HG03108 (cell line): ENCODE measurements around the gene RNF128.
"Not testable (repeated sequence)": the region's sequence is repeated elsewhere in the genome, so short reads cannot be mapped to it uniquely, and the experiment has no call there.

Source experiments
- ATAC-seq: cut with Tn5 transposase; IDR thresholded peaks from one replicate; pipeline ENCODE4 v1.9.1; 2021; ENCODE audit warnings: moderate library complexity; ENCODE audit not compliant: unreplicated experiment

RNF128 gene

DNA sequence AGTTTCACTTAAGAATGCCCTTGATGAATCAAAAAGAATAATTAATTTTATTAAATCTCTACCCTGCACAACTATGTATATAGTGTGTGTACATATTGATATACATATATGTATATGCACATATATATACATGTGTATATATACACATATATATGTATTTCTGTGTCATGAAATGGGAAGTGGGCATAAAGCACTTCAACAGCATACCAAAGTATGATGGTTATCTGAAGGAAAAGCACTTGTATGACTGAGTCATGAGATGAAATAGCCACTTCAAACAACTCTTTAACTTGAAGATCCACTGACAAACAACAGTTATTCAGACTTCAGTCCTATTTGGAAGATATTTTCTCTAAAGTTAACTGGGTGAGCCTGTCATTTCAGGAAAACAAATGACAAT is 16.3 kb downstream of the RNF128 start:
- no peak for ATAC-seq

DNA sequence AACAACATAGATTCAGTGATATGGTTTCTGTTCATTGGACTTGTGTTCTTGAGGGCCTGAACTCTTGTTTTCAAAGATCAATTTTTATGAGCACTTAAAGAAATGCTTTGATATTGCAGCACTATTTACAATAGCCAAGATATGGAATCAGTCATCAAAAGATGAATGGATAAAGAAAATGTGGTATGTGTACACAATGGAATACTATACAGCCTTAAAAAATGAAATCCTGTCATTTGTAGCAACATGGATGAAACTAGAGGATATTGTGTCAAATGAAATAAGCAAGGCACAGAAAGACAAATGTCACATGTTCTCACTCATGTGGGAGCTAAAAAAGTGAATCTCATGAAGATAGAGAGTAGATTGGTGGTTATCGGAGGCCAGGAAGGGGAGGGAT is 21.9 kb downstream of the RNF128 start:
- ATAC-seq: no peak

DNA sequence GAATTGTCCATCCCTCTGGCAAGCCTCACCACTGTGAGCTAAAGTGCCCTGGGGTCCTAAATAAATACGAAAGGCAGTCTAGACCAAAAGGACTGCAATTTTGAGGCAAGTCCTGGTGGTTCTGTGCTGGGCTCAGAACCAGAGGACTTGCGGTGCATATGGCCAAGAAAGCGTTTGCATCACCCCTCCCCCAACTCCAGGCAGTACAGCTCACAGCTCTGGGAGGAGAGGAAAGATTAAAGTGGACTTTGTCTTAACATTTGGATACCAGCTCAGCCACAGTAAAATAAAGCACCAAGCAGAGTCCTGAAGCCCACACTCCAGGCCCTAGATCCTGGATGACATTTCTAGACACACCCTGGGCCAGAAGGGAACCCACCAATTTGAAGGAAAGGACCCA is 24.9 kb downstream of the RNF128 start:
- no peak for ATAC-seq

DNA sequence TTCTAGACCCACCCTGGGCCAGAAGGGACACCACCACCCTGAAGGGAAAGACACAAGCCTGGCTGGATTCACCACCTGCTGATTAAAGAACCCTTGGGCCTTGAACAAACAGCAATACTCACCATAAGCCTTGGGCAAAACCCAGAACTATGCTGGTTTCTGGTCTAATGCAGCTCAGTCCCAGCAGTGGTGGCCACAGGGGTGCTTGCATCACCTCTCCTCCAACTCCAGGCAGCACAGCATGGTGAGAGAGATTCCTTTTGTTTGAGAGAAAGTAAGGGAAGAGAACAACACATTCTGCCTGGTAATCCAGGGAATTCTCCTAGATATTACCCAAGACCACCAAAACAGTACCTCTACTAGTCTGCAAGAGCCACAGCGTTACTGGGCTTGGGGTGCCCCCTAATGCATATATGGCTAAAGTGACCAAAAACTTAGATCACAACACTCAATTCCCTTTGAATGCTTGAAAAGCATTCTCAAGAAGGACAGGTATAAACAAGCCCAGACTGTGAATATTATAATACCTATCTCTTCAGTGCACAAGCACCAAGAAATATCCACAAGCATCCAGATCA is 25.7 kb downstream of the RNF128 start:
- no peak for ATAC-seq

DNA sequence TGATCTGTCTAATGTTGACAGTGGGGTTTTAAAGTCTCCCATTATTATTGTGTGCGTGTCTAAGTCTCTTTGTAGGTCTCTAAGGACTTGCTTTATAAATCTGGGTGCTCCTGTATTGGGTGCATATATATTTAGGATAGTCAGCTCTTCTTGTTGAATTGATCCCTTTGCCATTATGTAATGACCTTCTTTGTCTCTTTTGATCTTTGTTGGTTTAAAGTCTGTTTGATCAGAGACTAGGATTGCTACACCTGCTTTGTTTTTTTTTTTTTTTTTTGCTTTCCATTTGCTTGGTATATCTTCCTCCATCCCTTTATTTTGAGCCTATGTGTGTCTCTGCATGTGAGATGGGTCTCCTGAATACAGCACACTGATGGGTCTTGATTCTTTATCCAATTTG is 42.8 kb downstream of the RNF128 start:
- not testable (repeated sequence) for ATAC-seq

DNA sequence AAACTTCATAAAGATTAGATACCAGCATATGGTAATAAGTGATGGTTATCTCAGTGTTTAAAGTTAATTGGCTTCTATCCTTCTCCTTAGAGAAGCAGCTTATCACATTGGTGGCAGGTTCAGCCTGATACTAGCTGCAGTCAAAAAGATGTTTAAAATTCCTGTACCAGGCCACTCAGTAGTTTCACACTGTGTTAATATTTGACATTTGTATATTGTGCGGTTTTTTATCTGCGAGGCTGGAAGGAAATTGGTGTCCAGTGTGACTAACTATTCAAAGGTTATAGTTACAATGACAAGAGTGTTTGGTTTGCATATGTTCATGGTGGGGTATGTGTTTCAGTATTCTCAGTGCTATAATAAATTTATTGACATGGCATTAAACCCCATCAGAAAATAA is 48.5 kb downstream of the RNF128 start:
- ATAC-seq: no peak

DNA sequence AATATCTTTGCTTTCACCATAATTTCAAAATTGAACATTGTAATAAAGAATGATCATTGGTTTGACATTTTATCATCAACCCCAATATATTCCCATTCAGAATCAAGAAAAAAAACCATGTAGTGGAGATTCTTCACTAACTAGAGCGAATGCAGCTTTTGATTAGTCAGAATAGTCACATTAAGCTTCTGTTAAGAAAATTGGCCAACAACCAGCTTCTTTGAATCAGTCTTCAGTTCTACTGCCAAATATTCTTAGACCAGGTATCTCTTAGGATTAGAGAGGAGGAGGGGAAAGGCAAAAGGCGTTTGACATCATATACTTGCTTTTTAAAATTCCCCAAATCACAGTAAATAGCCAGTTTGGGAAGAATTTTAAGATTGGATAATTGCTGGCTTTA is 53.8 kb downstream of the RNF128 start:
- no peak for ATAC-seq

DNA sequence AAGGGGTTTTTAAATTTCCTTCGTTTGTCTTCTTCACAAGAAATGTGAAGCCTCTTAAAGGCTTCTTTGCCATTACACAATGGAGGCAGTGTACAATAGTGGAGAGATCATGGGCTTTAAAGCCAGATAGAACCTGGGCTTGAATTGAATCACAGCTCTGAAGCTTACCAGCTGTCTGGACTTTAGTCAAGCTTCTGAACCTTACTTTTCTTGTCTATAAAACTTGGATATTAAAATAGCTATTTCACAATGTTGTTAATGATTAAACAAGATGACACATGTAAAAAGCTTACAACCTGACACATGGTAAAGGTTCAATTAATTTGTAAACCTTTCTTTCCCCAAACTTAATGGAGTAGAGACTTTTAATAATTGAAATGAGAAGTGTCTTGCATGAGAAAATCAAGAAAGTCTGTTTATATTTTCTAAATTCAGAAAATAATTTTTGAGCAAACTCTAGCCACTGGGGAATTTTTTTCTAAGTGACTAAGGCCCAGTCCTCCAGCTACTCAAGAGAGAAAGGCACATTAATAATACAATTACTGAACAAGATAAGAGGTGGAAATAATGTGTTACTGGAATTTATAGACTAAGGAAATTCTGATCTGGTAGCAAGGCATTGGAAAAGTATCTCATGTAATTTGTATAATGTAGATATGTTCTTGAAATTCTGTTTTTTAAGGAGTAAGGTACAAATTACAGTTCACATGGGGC is 54.3 kb downstream of the RNF128 start:
- no peak for ATAC-seq

DNA sequence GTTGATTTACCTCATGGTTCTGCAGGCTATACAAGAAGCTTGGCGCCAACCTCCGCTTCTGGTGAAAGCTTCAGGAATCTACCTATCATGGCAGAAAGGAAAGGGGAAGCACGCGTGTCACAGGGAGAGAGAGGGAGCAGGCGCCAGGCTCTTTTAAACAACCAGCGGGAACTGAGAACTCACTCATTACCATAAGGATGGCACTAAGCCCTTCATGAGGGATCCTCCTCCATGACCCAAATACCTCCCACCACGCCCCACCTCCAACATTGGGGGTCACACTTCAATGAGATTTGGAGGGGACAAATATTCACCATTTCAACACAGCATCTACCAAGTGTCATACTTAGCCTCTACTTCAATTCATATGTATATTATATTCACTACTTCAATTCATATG is 57.2 kb downstream of the RNF128 start:
- no peak for ATAC-seq

DNA sequence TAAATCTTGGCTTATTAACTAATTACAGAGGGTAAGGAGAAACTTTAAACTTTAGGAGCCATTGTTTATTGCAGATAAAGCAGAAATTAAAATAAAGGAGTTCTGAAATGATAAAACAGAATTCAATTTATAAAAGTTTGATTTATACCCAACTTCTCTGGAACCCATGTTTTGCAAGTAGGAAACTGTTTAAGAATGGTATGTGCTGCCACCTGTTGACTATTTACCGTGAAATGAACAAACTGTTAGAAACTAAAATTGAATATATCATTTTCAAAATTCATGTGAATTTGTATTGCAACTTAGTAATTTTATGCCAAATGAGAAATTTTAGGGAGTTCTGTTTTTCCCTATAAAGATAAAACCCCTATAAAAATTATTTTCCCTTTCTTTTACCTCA is 65.0 kb downstream of the RNF128 start:
- no peak for ATAC-seq

DNA sequence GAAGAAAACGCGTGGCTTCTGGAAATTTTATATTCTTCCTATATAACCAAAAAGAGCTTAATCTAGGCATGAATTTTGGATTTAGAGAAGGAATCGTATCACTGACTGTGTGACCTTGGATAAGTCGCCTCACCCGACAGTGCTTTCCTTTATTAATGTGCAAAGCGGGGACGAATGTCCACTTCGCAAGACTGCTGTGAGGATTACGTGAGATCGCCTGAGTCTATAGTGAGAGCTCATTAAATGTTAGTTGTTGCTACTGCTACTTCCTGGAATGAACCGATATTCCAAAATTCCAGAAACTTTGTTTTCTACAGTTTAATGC is 75.5 kb downstream of the RNF128 start:
- ATAC-seq: no peak

DNA sequence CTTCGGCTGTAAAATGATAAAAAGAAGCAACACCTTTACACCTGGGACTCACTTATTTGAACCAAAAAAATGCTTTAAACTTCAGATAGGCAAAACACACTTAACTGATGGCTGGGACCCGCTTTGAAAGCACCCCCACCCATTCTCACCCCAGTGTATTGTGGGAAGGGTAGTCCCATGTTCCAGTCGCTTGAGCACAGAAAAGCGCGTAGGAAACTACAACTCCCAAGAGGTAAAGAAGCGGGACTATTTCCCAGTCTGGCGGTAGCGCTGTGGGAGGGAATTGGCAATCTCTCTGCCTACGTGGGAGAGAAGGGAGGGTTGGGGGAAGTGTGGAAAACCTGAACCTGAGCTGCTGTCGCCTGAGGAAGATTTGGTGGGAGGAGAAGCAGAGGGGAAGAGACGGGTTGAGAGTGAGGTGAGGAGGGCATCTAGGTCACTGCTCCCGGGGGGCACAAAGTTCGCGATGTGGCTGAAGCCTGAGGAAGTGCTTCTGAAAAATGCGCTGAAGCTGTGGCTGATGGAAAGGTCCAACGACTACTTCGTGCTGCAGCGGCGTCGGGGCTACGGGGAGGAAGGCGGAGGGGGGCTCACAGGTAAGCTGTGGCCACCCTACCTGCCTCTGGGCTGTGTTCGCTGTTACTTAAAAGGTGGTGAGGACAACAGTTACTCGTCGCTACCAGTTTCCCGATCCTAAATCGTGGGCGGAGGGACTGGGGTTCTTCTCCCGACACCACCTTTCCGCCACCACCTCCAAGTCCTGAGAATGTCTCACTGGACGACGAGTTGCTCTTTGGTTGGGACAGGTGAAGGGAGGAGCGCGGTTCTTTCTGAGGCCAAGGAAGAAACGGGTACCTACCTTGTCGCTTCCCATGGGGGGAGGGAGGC is 76.1 kb downstream of the RNF128 start, which contains the start of gene TBC1D8B:
Gene TBC1D8B, plus strand, starts transcription at position 286 of the 888 bp plus-strand sequence. Its CDS starts 181 bp downstream, at position 467.
- peak; percentile 97 for ATAC-seq

DNA sequence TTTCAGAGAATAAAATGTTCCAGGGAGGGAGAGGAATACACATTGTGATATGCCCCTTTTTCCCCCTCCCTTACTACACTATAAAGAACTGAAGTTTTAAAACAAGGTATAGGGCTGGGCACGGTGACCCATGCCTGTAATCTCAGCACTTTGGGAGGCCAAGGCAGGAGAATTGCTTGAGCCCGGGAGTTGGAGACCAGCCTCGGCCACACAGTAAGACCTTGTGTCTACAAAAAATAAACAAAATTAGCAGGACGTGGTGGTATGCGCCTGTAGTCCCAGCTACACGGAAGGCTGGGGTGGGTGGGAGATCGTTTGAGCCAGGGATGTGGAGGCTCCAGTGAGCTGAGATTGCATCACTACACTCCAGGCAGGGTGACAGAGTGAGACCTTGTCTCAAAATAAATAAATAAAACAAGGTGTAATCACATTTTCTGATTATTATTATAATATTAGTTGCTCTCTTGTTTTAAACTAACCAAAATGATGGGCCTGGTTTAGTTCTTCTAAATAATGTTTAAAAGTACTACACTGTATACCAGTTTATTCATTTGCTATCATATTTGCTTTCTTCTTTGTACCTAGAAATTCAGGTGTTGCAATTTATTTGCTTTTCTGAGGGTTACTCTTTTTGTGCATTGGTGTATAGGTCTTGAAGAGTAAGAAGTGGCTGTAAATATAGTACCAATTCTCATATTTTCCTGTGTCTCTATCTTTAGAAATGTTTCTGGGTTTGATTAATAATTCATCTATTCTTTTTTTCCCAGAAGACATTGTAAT is 84.8 kb downstream of the RNF128 start:
- no peak for ATAC-seq

DNA sequence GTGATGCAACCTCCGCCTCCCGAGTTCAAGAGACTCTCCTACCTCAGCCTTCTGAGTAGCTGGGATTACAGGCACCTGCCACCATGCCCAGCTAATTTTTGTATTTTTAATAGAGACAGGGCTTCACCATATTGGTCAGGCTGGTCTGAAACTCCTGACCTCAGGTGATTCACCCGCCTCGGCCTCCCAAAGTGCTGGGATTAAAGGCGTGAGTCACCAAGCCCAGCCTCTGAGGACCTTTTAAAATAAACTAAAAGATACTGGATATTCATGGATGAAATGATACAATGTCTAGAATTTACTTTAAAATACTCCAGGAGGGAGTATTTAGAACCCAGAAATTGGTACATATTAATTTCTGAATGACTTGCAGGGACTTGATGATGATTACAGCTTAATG is 86.4 kb downstream of the RNF128 start:
- ATAC-seq: not testable (repeated sequence)

DNA sequence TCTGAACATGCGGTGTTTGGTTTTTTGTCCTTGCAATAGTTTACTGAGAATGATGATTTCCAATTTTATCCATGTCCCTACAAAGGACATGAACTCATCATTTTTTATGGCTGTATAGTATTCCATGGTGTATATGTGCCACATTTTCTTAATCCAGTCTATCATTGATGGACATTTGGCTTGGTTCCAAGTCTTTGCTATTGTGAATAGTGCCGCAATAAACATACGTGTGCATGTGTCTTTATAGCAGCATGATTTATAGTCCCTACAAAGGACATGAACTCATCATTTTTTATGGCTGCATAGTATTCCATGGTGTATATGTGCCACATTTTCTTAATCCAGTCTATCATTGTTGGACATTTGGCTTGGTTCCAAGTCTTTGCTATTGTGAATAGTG is 87.6 kb downstream of the RNF128 start:
- not testable (repeated sequence) for ATAC-seq
